T-helper 2 cell treated with Interferon-gamma antibody and Interleukin-4, amounts not matched to agents 100 ng/mL and 5 ng/mL, for 36 hours (primary cell): ENCODE data around the gene TCEANC. TPM values are rescaled to one million over a fixed set of nuclear protein-coding genes. Genes with fewer than 3 reads are reported as not detected.
"Not testable (repeated sequence)": the region's sequence is repeated elsewhere in the genome, so short reads cannot be mapped to it uniquely, and the experiment has no call there.

Source experiments
- intact Hi-C: fragments of 100-400 bp; cut with micrococcal nuclease; formaldehyde crosslinking; loops from one replicate; pipeline ENCODE4 v1.15.1; 2023
- total RNA-seq: library from RNA; stranded (reverse); gene quantifications from 2 replicates; pipeline ENCODE4 v1.2.3, GENCODE V29; 2022

The TCEANC gene
- total RNA-seq, 1 donor from 2014 or later = 9.9 TPM

GRCh38 chrX:13655674-13656073, 2.7 kb downstream of the TCEANC start:
- intact Hi-C loops = no loop called here

- intact Hi-C loops = loop anchor here (1.0 kb wide), 2 partner anchors 90 to 374 kb away; no protein-coding TSS in a partner anchor
These were observed 5.7 kb downstream of the TCEANC start for GRCh38 chrX:13658602-13659001.

- intact Hi-C loops = no loop called here
These were observed 6.1 kb downstream of the TCEANC start for GRCh38 chrX:13659063-13659462.

GRCh38 chrX:13661735-13662288, 8.9 kb downstream of the TCEANC start:
- intact Hi-C loops = no loop called here

GRCh38 chrX:13662355-13662791, 9.4 kb downstream of the TCEANC start:
- intact Hi-C loops = no loop called here

GRCh38 chrX:13664020-13664419, 11.1 kb downstream of the TCEANC start:
- intact Hi-C loops = no loop called here

GRCh38 chrX:13666836-13667235, 13.9 kb downstream of the TCEANC start:
- intact Hi-C loops = no loop called here

GRCh38 chrX:13667919-13668318, 15.0 kb downstream of the TCEANC start:
- intact Hi-C loops = no loop called here

- intact Hi-C loops = no loop called here
These were observed 16.4 kb downstream of the TCEANC start for GRCh38 chrX:13669246-13669737.

- intact Hi-C loops = not testable (repeated sequence)
These were observed 16.8 kb downstream of the TCEANC start for GRCh38 chrX:13669755-13670154.

- intact Hi-C loops = no loop called here
These were observed 17.3 kb downstream of the TCEANC start for GRCh38 chrX:13670197-13670596.

GRCh38 chrX:13673016-13673415, 20.1 kb downstream of the TCEANC start:
- intact Hi-C loops = no loop called here

- intact Hi-C loops = no loop called here
These were observed 23.9 kb downstream of the TCEANC start for GRCh38 chrX:13676885-13677284.

GRCh38 chrX:13679700-13680099, 26.8 kb downstream of the TCEANC start:
- intact Hi-C loops = not testable (repeated sequence)

- intact Hi-C loops = no loop called here
These were observed 28.7 kb downstream of the TCEANC start for GRCh38 chrX:13681595-13681994.

- intact Hi-C loops = no loop called here
These were observed 31.4 kb downstream of the TCEANC start for GRCh38 chrX:13684361-13684760.

- intact Hi-C loops = no loop called here
These were observed 32.3 kb downstream of the TCEANC start for GRCh38 chrX:13685126-13685763.

- intact Hi-C loops = no loop called here
These were observed 34.3 kb downstream of the TCEANC start for GRCh38 chrX:13687203-13687602.

GRCh38 chrX:13688384-13688957, 35.5 kb downstream of the TCEANC start:
- intact Hi-C loops = loop anchor here (2.0 kb wide), 2 partner anchors 36 to 46 kb away; partner anchors contain the start of genes OFD1, TCEANC and TRAPPC2

GRCh38 chrX:13688958-13689740, 36.2 kb downstream of the TCEANC start, which contains the start of gene RAB9A:
TSS of gene RAB9A (plus strand) at chrX:13689128. CDS start at chrX:13708747, 19,619 bp downstream.
- intact Hi-C loops = loop anchor here (1.0 to 2.0 kb wide), 3 partner anchors 36 to 341 kb away; partner anchors contain the start of genes OFD1, TCEANC and TRAPPC2

GRCh38 chrX:13689741-13690211, 36.8 kb downstream of the TCEANC start:
- intact Hi-C loops = loop anchor here (1.0 to 2.0 kb wide), 3 partner anchors 37 to 341 kb away; partner anchors contain the start of genes OFD1, TCEANC and TRAPPC2
